GM08714 (cell line): ENCODE measurements around the gene SLC16A14.
A peak's percentile ranks its signal among the peaks of the same experiment; 100 is the strongest.
"Not testable (repeated sequence)": the region's sequence is repeated elsewhere in the genome, so short reads cannot be mapped to it uniquely, and the experiment has no call there.

Experiments
- H3K4me3 ChIP-seq: fragments of 200-500 bp; sonication (Bioruptor generic); 2 replicates; pipeline ENCODE4 v1.5.1; 2014; ENCODE audit warnings: mild to moderate bottlenecking, low read length, inconsistent platforms
- ZNF274 ChIP-seq: IDR thresholded peaks from 2 replicates; pipeline ENCODE4 v1.6.1; 2012; ENCODE audit warnings: mild to moderate bottlenecking, low read depth, low read length

SLC16A14 gene

GRCh38 chr2:230068651-230069055 is at the start of gene SLC16A14:
TSS of gene SLC16A14 (minus strand) at chr2:230068924. CDS start at chr2:230059352, 9,572 bp downstream.
- TF ChIP-seq ZNF274, result no peak

DNA sequence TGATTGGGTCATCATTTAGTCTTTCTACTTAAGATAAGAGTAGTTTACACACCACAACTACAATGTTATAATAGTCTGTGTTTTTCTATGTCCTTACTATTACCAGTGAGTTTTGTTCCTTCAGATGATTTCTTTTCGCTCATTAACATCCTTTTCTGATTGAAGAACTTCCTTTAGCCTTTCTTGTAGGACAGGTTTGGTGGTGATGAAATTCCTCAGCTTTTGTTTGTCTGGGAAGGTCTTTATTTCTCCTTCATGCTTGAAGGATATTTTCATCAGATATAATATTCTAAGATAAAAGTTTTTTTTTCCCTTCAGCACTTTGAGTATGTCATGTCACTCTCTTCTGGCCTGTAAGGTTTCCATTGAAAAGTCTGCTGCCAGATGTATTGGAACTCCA is 38.0 kb upstream of the SLC16A14 start:
- H3K4me3 ChIP-seq, result no peak overlapping the region
- no peak for TF ChIP-seq ZNF274

More at GRCh38 chr2:230068651-230069055, at the start of gene SLC16A14:
- H3K4me3 ChIP-seq, result peak within 1 kb of the TSS; percentile 54; the same call in 1 of the 2 replicates

DNA sequence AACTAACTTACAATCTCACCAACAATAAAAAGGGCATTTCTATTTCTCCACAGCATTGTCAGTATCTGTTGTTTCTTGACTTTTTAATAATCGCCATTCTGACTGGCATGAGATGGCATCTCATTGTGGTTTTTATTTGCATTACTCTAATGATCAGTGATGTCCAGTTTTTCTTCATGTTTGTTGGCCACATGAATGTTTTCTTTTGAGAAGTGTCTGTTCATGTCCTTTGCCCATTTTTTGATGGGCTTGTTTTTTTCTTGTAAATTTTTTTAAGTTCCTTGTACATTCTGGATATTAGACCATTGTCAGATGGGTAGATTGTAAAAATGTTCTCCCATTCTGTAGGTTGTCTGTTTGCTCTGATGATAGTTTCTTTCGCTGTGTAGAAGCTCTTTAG is 33.2 kb upstream of the SLC16A14 start:
- not testable (repeated sequence) for H3K4me3 ChIP-seq

- no peak for TF ChIP-seq ZNF274
Observed at GRCh38 chr2:230097841-230098240, 29.1 kb upstream of the SLC16A14 start.

DNA sequence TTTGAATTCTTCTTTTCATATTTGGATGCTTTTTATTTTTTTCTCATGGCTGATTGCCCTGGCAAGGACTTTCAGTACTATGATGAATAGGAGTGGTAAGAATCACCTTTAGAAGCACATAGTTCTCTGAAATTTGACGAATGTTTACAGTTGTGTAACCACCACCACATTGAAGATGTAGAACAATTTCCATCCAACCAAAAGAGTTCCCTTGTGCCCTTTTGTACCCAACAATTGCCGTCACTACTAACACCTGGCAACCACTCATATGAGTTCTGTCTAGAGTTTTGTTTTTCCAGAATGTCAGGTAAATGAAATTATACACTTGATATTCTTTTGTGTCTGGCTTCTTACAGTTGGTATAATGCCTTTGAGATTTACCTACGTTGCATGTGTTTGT is 28.7 kb upstream of the SLC16A14 start:
- no peak overlapping the region for H3K4me3 ChIP-seq
- no peak for TF ChIP-seq ZNF274

More at GRCh38 chr2:230097841-230098240, 29.1 kb upstream of the SLC16A14 start:
- no peak overlapping the region for H3K4me3 ChIP-seq

DNA sequence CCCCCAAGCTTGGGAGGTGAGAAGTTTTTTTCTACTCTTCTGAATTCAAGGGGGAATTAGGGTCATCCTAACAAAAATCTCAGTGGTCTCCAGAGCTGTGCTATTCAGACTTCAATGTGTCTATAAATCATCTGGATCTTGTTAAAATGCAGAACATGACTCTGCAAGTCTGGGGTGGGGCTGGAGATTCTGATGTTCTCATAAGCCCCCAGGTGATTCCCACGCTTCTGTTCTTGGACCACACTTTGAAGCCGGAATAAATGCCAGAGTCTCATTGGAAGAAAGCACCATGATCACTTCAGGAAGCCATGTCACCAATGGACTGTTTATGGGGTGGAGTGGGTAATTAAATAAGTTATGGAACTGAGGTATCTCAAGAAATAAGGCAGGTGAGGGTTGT is 22.2 kb upstream of the SLC16A14 start:
- no peak overlapping the region for H3K4me3 ChIP-seq
- TF ChIP-seq ZNF274, result no peak

GRCh38 chr2:230085201-230085600 is 16.5 kb upstream of the SLC16A14 start:
- H3K4me3 ChIP-seq, result no peak overlapping the region
- no peak for TF ChIP-seq ZNF274

DNA sequence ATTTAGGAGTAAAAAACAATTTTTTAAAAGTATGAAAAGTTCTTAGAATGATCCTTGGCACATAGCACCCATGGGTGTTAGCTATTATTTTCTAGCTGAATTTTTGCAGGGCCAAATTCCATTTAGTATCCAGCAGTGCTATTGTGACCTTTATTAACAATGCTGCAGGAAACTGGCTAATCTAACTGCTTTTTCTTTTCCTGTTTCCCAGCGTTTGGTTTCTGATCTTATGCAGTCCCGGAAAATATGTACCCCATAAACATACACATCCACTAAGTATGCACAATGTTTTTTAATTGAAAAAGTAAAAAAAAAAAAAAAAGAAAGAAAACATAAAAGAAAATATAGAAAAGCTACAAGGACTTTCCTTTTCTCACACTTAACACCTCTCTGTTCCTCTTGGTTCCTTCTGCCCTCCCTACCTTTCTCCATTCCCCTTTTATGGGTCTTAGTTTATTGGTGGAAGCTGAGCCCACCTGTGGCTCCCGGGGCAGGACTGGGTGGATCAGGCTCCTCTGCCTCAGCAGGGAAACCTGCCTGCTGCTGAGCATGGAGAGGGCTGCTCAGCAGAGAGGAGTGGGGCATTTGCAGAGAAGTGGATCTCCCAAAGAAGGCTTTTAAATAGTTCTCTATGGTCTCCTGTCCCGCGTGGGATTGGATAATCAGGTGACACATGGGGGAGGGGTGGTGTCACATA is 9.3 kb upstream of the SLC16A14 start:
- no peak for TF ChIP-seq ZNF274

GRCh38 chr2:230076819-230077218 is 8.1 kb upstream of the SLC16A14 start:
- TF ChIP-seq ZNF274, result no peak
- H3K4me3 ChIP-seq, result no peak overlapping the region

More for the DNA sequence above, 9.3 kb upstream of the SLC16A14 start:
- no peak overlapping the region for H3K4me3 ChIP-seq

- no peak for TF ChIP-seq ZNF274
- no peak overlapping the region for H3K4me3 ChIP-seq
Observed at GRCh38 chr2:230075988-230076631, 7.4 kb upstream of the SLC16A14 start.

DNA sequence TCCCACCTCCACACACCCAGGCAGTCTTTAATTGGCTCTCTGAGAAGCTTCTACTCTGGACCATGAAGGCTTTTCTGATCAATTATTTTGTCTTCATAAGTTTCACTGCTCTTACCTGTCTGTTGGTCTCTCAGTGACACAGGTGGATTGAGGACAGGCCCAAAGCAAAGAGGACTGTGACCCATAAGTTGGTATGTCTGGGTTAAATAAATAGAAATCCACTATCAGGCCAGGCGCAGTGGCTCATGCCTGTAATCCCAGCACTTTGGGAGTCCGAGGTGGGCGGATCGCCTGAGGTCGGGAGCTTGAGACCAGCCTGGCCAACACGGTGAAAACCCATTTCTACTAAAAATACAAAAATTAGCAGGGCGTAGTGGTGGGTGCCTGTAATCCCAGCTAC is 2.7 kb upstream of the SLC16A14 start:
- no peak for TF ChIP-seq ZNF274
- H3K4me3 ChIP-seq, result no peak overlapping the region

GRCh38 chr2:230069402-230069801 is 678 bp upstream of the SLC16A14 start:
- TF ChIP-seq ZNF274, result no peak
- H3K4me3 ChIP-seq, result no peak overlapping the region

- TF ChIP-seq ZNF274, result no peak
- peak overlapping the region; percentile 54; the same call in 1 of the 2 replicates for H3K4me3 ChIP-seq
Observed at GRCh38 chr2:230068016-230068650, 591 bp downstream of the SLC16A14 start.

DNA sequence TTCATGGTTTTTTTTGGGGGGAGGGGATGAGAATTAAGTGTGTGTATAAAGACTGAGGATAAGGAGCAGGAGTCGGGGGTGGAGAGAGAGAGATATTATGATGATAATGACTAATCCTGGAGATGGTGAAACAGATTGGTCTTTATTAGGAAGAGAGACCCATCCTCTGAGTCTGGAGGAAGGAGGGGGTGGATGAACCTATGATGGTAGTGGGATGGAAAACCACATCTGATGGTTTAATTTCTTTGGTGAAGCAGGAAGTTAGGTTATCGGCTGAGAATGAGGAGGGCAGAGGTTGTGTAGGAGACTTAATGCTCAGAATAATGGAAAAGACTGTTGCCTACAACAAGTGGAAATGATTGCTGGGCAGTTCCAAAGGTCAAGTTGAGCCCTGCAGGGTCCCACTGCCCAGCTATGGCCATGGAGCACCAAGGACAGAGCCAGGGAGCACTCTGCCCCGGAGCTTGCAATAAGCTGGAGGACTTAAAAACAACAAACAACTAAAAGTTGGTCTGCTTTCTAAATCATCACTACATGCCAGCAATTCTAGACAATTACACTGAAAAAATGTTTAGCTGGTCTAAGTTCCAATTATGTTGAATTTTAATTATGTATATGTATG is 7.9 kb downstream of the SLC16A14 start:
- TF ChIP-seq ZNF274, result no peak
- no peak overlapping the region for H3K4me3 ChIP-seq
